IMR-90 (cell line): ENCODE data around the gene LONP1. TPM values are rescaled to one million over a fixed set of nuclear protein-coding genes. Genes with fewer than 3 reads are reported as not detected.

ENCODE experiments used
- ATAC-seq: fragments of 200-7000 bp; cut with Tn5 transposase; 2 replicates; pipeline ENCODE4 v1.9.1; 2020; ENCODE audit warnings: low read depth, mild to moderate bottlenecking, moderate library complexity
- BruUV-seq: library from RNA; stranded (reverse); fragments of 400-500 nt; replicated peaks from 2 replicates; lab custom pipeline; 2021; lab: Mats Ljungman, UMichigan
- CTCF ChIA-PET: fragments of 300-600 bp; formaldehyde crosslinking; extraction: SDS; loops from one replicate; lab custom pipeline; 2021; ENCODE audit warnings: antibody characterized with exemption; lab: Yijun Ruan, JAX
- POLR2A ChIA-PET: fragments of 300-600 bp; sonication (Branson Sonifier 250); formaldehyde crosslinking; loops from one replicate; lab custom pipeline; 2022; ENCODE audit warnings: antibody characterized with exemption; ENCODE audit not compliant: unreplicated experiment; lab: Charles Lee
- DNase-seq: peaks from one replicate; pipeline ENCODE4 v3.0.0; 2013
- H2AFZ ChIP-seq: replicated peaks from 2 replicates; pipeline ENCODE3; 2013; ENCODE audit warnings: low read length, mild to moderate bottlenecking; ENCODE audit not compliant: poor library complexity
- H2AK5ac ChIP-seq: 2 replicates; pipeline ENCODE4 v1.6.1; 2013; ENCODE audit warnings: low read depth, low read length, inconsistent platforms
- H2AK9ac ChIP-seq: replicated peaks from 2 replicates; pipeline ENCODE3; 2013; ENCODE audit warnings: mild to moderate bottlenecking, low read depth, low read length, moderate library complexity; ENCODE audit not compliant: poor library complexity
- H2BK120ac ChIP-seq: 2 replicates; pipeline ENCODE4 v1.6.1; 2013; ENCODE audit warnings: low read depth, low read length, inconsistent platforms
- H2BK15ac ChIP-seq: 3 replicates; pipeline ENCODE4 v1.6.1; 2013; ENCODE audit warnings: low read depth, low read length, inconsistent platforms
- H2BK20ac ChIP-seq: 2 replicates; pipeline ENCODE4 v1.6.1; 2013; ENCODE audit warnings: low read depth, mild to moderate bottlenecking, inconsistent platforms, low read length, moderate library complexity
- H2BK5ac ChIP-seq: 2 replicates; pipeline ENCODE4 v1.6.1; 2013; ENCODE audit warnings: mild to moderate bottlenecking, low read depth, low read length, inconsistent platforms; ENCODE audit not compliant: poor library complexity, severe bottlenecking
- H3K14ac ChIP-seq: replicated peaks from 2 replicates; pipeline ENCODE4 v1.6.1; 2013; ENCODE audit warnings: low read depth, low read length, inconsistent platforms
- H3K18ac ChIP-seq: 2 replicates; pipeline ENCODE4 v1.6.1; 2013; ENCODE audit warnings: low read depth, low read length, control low read depth
- H3K23ac ChIP-seq: 2 replicates; pipeline ENCODE4 v1.6.1; 2013; ENCODE audit warnings: low read depth, low read length, inconsistent platforms
- H3K27ac ChIP-seq: 2 replicates; pipeline ENCODE4 v1.5.1; 2013; ENCODE audit warnings: mild to moderate bottlenecking, control low read depth, low read length; ENCODE audit not compliant: insufficient read depth
- H3K27me3 ChIP-seq: 2 replicates; pipeline ENCODE4 v1.6.1; 2013; ENCODE audit warnings: low read length; ENCODE audit not compliant: control insufficient read depth, insufficient read depth
- H3K36me3 ChIP-seq: 2 replicates; pipeline ENCODE4 v1.6.1; 2013; ENCODE audit warnings: low read length, mixed read lengths; ENCODE audit not compliant: control insufficient read depth, insufficient read depth
- H3K4ac ChIP-seq: 2 replicates; pipeline ENCODE4 v1.6.1; 2013; ENCODE audit warnings: low read depth, low read length, inconsistent platforms
- H3K4me1 ChIP-seq: 2 replicates; pipeline ENCODE4 v1.6.1; 2013; ENCODE audit warnings: low read length, mixed read lengths; ENCODE audit not compliant: control insufficient read depth, insufficient read depth
- H3K4me2 ChIP-seq: 2 replicates; pipeline ENCODE4 v1.6.1; 2013; ENCODE audit warnings: low read depth, mild to moderate bottlenecking, control low read depth, low read length, moderate library complexity
- H3K4me3 ChIP-seq: 2 replicates; pipeline ENCODE4 v1.5.1; 2013; ENCODE audit warnings: low read depth, mild to moderate bottlenecking, control low read depth, low read length, moderate library complexity; ENCODE audit not compliant: insufficient read depth
- H3K56ac ChIP-seq: 2 replicates; pipeline ENCODE4 v1.6.1; 2013; ENCODE audit warnings: low read length, inconsistent platforms; ENCODE audit not compliant: insufficient read depth; ENCODE audit errors: extremely low read depth
- H3K79me1 ChIP-seq, 2 experiments: 2 replicates each; pipeline ENCODE4 v1.6.1; 2013; ENCODE audit warnings: low read length in 2 of 2, inconsistent platforms in 1 of 2, low read depth in 1 of 2
- H3K9ac ChIP-seq: 2 replicates; pipeline ENCODE4 v1.6.1; 2013; ENCODE audit warnings: low read depth, low read length, control low read depth
- H3K9me1 ChIP-seq: 2 replicates; pipeline ENCODE4 v1.6.1; 2013; ENCODE audit warnings: low read length, inconsistent platforms; ENCODE audit not compliant: insufficient read depth
- H3K9me3 ChIP-seq: 2 replicates; pipeline ENCODE4 v1.6.1; 2013; ENCODE audit warnings: low read length; ENCODE audit not compliant: control insufficient read depth, insufficient read depth
- H4K20me1 ChIP-seq: 2 replicates; pipeline ENCODE4 v1.6.1; 2013; ENCODE audit warnings: low read length, inconsistent platforms; ENCODE audit not compliant: insufficient read depth
- H4K5ac ChIP-seq: 2 replicates; pipeline ENCODE4 v1.6.1; 2013; ENCODE audit warnings: mild to moderate bottlenecking, low read depth, low read length, control low read depth
- H4K8ac ChIP-seq, 2 experiments: 2 replicates each; pipeline ENCODE4 v1.6.1; 2013; ENCODE audit warnings: low read depth in 2 of 2, low read length in 2 of 2, control low read depth in 1 of 2, inconsistent platforms in 1 of 2
- H4K91ac ChIP-seq: 2 replicates; pipeline ENCODE4 v1.6.1; 2013; ENCODE audit warnings: low read depth, low read length, inconsistent platforms; ENCODE audit not compliant: insufficient read depth
- BHLHE40 ChIP-seq: fragments of 150-350 bp; IDR thresholded peaks from 2 replicates; pipeline ENCODE4 v1.6.1; 2016; ENCODE audit warnings: mild to moderate bottlenecking, low read depth, low read length
- CEBPB ChIP-seq: IDR thresholded peaks from 2 replicates; pipeline ENCODE4 v1.6.1; 2012; ENCODE audit warnings: low read depth, low read length, improper control_type of control experiment
- CHD1 ChIP-seq: IDR thresholded peaks from 2 replicates; pipeline ENCODE4 v1.6.1; 2012; ENCODE audit warnings: low read depth, low read length, improper control_type of control experiment
- MAFK ChIP-seq: IDR thresholded peaks from 2 replicates; pipeline ENCODE4 v1.6.1; 2012; ENCODE audit warnings: low read depth, low read length, improper control_type of control experiment
- MAZ ChIP-seq: IDR thresholded peaks from 2 replicates; pipeline ENCODE4 v1.6.1; 2012; ENCODE audit warnings: low read depth, mild to moderate bottlenecking, low read length, improper control_type of control experiment, moderate library complexity, borderline replicate concordance
- MXI1 ChIP-seq: IDR thresholded peaks from 2 replicates; pipeline ENCODE4 v1.6.1; 2012; ENCODE audit warnings: low read depth, mild to moderate bottlenecking, low read length, moderate library complexity, borderline replicate concordance
- NFE2L2 ChIP-seq: fragments of 150-350 bp; IDR thresholded peaks from 2 replicates; pipeline ENCODE4 v1.6.1; 2016; ENCODE audit warnings: low read depth, mild to moderate bottlenecking, low read length
- POLR2A ChIP-seq: IDR thresholded peaks from 2 replicates; pipeline ENCODE4 v1.6.1; 2012; ENCODE audit warnings: mild to moderate bottlenecking, low read depth, low read length
- RAD21 ChIP-seq: IDR thresholded peaks from 2 replicates; pipeline ENCODE4 v1.6.1; 2012; ENCODE audit warnings: low read length, improper control_type of control experiment
- RCOR1 ChIP-seq: IDR thresholded peaks from 2 replicates; pipeline ENCODE4 v1.6.1; 2012; ENCODE audit warnings: mild to moderate bottlenecking, low read length, improper control_type of control experiment; ENCODE audit not compliant: insufficient replicate concordance
- RFX5 ChIP-seq: IDR thresholded peaks from 2 replicates; pipeline ENCODE4 v1.8.0; 2012; ENCODE audit warnings: low read depth, mild to moderate bottlenecking, low read length, moderate library complexity
- SMC3 ChIP-seq: fragments of 150-350 bp; IDR thresholded peaks from 2 replicates; pipeline ENCODE4 v1.6.1; 2016; ENCODE audit warnings: low read depth, mild to moderate bottlenecking, antibody characterized with exemption, low read length, moderate library complexity
- WGBS, 2 experiments: methylation state at CpG; one replicate each; pipeline versions ENCODE4 v1.1.5 to v1.1.7; 2013; ENCODE audit warnings: missing lambda C conversion rate in 2 of 2; ENCODE audit not compliant: insufficient read length in 1 of 2; ENCODE audit errors: extremely low coverage in 2 of 2; 5-methylcytosine and 5-hydroxymethylcytosine counted together
- dilution Hi-C: fragments of 300-500 bp; cut with HindIII; formaldehyde crosslinking; loops from one replicate; pipeline ENCODE4 v1.14.3; 2018; ENCODE audit warnings: low sequenced_read_pairs; ENCODE audit not compliant: unreplicated experiment
- in situ Hi-C: fragments of 300-500 bp; cut with MboI; formaldehyde crosslinking; loops from 3 replicates; pipeline ENCODE4 v1.14.3; 2019; ENCODE audit warnings: low sequenced_read_pairs, inconsistent platforms, mixed read lengths
- intact Hi-C: fragments of 100-400 bp; cut with micrococcal nuclease; formaldehyde crosslinking; loops from 2 replicates; pipeline ENCODE4 v1.10.0; 2022
- polyA plus RNA-seq, 3 experiments: library from polyadenylated mRNA; depleted of rRNA; stranded (reverse); fragments of >200 nt; gene quantifications; 2 replicates each; pipeline ENCODE4 v1.2.3, GENCODE V29; 2012; ENCODE audit warnings: low replicate concordance in 1 of 3
- total RNA-seq: library from RNA; depleted of rRNA; stranded (reverse); fragments of >200 nt; gene quantifications from 2 replicates; pipeline ENCODE4 v1.2.3, GENCODE V29; 2012
- TF ChIP-seq, protein P1 (sequence below): fragments of 150-350 bp; IDR thresholded peaks from 2 replicates; pipeline ENCODE4 v1.6.1; 2016; ENCODE audit warnings: low read depth, mild to moderate bottlenecking, low read length, moderate library complexity, borderline replicate concordance
- TF ChIP-seq, protein P2 (sequence below): fragments of 150-350 bp; IDR thresholded peaks from 2 replicates; pipeline ENCODE4 v1.6.1; 2017; ENCODE audit warnings: mild to moderate bottlenecking, antibody characterized with exemption, low read length, low read depth

LONP1 gene
- total and polyA plus RNA-seq, 2 of the 4 experiments (the other 2 are of a cell fraction) = 64.2 to 93.2 TPM

DNA sequence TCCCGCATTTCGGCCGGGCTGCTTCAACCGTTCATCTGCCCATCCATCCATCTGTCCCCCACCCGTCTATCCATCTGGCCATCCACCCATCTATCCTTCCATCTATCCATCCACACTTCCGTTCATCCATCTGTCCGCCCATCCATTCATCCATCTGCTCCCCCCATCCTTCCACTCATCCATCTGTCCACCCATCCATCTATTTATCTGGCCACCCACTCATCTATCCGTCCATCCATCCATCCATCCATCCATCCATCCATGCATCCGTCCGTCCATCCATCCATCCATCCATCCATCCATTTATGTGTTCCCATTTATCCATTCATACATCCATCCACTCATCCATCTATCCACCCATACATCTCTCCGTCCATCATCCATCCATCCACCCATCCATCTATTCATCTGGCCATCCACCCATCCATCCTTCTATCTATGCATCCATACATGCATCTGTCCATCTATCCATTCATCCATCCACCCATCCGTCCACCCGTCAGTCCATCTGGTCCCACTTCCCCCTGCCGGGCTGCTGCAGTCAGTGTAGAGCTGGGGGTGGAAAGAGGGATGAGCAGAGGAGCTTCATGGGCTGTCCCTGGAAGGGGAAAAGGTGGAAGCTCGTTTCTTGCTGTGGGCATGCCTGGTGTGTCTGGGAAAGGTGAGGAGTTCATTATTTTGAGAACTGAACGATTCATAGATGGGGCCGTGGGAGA, 38.4 kb downstream of the LONP1 start:
- ChIA-PET CTCF (no interaction called here), POLR2A (no interaction called here)
- H3K79me1 ChIP-seq = peaks cover 15 to 19% of the 10 kb centered on the region in 2 experiments; a peak in 3 of 4 replicates
- TF ChIP-seq POLR2A (no peak), RFX5 (no peak), BHLHE40 (no peak), CEBPB (no peak), SMC3 (no peak), MAZ (no peak), MXI1 (no peak), MAFK (no peak), CHD1 (no peak), NFE2L2 (no peak), RCOR1 (no peak), RAD21 (no peak)
- TF ChIP-seq, protein P1, sequence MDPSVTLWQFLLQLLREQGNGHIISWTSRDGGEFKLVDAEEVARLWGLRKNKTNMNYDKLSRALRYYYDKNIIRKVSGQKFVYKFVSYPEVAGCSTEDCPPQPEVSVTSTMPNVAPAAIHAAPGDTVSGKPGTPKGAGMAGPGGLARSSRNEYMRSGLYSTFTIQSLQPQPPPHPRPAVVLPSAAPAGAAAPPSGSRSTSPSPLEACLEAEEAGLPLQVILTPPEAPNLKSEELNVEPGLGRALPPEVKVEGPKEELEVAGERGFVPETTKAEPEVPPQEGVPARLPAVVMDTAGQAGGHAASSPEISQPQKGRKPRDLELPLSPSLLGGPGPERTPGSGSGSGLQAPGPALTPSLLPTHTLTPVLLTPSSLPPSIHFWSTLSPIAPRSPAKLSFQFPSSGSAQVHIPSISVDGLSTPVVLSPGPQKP = no peak
- TF ChIP-seq, protein P2, sequence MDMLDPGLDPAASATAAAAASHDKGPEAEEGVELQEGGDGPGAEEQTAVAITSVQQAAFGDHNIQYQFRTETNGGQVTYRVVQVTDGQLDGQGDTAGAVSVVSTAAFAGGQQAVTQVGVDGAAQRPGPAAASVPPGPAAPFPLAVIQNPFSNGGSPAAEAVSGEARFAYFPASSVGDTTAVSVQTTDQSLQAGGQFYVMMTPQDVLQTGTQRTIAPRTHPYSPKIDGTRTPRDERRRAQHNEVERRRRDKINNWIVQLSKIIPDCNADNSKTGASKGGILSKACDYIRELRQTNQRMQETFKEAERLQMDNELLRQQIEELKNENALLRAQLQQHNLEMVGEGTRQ = no peak
- H3K18ac ChIP-seq = no peak overlapping the region; the same call in 1 of the 2 replicates
- no peaks in the 10 kb centered on the region for H3K9me3 ChIP-seq
- H3K9me1 ChIP-seq = peaks cover 3% of the 10 kb centered on the region; the same call in 1 of the 2 replicates
- H4K5ac ChIP-seq = no peak overlapping the region
- peak overlapping the region; percentile 50 for H3K4ac ChIP-seq
- dilution Hi-C loops (no loop called here), intact Hi-C loops (no loop called here), in situ Hi-C loops (no loop called here)
- H3K4me2 ChIP-seq = peak overlapping the region; percentile 72
- H3K4me3 ChIP-seq = peak overlapping the region; percentile 59
- no peak overlapping the region for H2BK5ac ChIP-seq
- H4K8ac ChIP-seq = peak overlapping the region; percentile 56 to 68; a peak in 2 of 4 replicates
- H2AK9ac ChIP-seq = peak overlapping the region; percentile 94
- no peak overlapping the region for H2BK120ac ChIP-seq
- no peaks in the 10 kb centered on the region; the same call in 1 of the 2 replicates for H4K20me1 ChIP-seq
- peak overlapping the region; percentile 75 for H2AK5ac ChIP-seq
- no TSS peak for BruUV-seq
- no peak overlapping the region for H3K27ac ChIP-seq
- no peak overlapping the region for H2BK20ac ChIP-seq
- no peaks in the 10 kb centered on the region for H3K36me3 ChIP-seq
- H4K91ac ChIP-seq = peak overlapping the region; percentile 20; the same call in 1 of the 2 replicates
- no peaks in the 10 kb centered on the region for H3K27me3 ChIP-seq
- H3K23ac ChIP-seq = peak overlapping the region; percentile 70
- peak overlapping the region; percentile 65 for H3K14ac ChIP-seq
- H2AFZ ChIP-seq = peak overlapping the region; percentile 97
- no peak for ATAC-seq
- H3K56ac ChIP-seq = no peak overlapping the region
- peaks cover 7% of the 10 kb centered on the region for H3K4me1 ChIP-seq
- DNase-seq = no peak
- H2BK15ac ChIP-seq = no peak overlapping the region
- 65 to 100% methylated on average over 1 to 10 of the region's 17 CpGs for WGBS, 2 experiments
- peak overlapping the region; percentile 36 for H3K9ac ChIP-seq
